SW480 (cell line): ENCODE measurements around the gene THAP11.
A peak's percentile ranks its signal among the peaks of the same experiment; 100 is the strongest.

Experiments
- DNase-seq: peaks from one replicate; pipeline ENCODE4 v3.0.0-alpha.2; 2016; ENCODE audit warnings: low spot score

Gene THAP11

GRCh38 chr16:67841816-67842508 is at the start of gene THAP11:
TSS of gene THAP11 (plus strand) at chr16:67842320. CDS start at chr16:67842555, 235 bp downstream.
- DNase-seq, result peak; percentile 92

GRCh38 chr16:67796099-67796718 is 45.9 kb upstream of the THAP11 start:
- no peak for DNase-seq

DNA sequence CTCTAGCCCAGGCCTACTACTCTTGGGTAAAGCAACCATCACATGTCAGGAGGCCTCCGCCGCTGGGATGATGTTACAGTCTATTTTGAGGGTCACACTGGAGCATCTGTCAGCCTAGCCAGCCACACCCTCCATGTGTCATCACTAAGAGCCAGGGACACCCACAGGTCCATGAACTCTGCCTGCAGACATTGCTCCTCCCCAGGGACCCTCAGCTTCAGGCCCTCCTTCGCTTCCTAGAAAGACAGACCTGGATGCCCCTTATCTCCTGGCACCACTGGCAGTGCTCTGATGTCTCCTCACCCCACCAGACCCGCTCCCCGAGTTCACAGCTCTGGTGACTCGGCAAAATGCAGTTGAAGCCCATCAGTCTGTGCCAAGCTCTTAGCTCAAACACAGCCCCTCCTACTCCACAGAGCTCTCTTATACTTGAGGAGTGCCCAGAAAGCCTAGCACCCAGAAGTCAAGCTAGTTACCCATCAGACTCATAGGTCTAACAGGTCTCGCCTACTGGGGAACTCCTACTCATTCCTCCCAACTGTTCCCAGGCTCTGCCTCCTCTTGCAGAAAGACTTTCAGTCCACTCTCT is 41.7 kb upstream of the THAP11 start:
- no peak for DNase-seq

- no peak for DNase-seq
These were observed 40.9 kb upstream of the THAP11 start for GRCh38 chr16:67801241-67801640.

- DNase-seq, result no peak
These were observed 40.2 kb upstream of the THAP11 start for GRCh38 chr16:67801883-67802282.

- DNase-seq, result no peak
These were observed 38.2 kb upstream of the THAP11 start for GRCh38 chr16:67803894-67804293.

DNA sequence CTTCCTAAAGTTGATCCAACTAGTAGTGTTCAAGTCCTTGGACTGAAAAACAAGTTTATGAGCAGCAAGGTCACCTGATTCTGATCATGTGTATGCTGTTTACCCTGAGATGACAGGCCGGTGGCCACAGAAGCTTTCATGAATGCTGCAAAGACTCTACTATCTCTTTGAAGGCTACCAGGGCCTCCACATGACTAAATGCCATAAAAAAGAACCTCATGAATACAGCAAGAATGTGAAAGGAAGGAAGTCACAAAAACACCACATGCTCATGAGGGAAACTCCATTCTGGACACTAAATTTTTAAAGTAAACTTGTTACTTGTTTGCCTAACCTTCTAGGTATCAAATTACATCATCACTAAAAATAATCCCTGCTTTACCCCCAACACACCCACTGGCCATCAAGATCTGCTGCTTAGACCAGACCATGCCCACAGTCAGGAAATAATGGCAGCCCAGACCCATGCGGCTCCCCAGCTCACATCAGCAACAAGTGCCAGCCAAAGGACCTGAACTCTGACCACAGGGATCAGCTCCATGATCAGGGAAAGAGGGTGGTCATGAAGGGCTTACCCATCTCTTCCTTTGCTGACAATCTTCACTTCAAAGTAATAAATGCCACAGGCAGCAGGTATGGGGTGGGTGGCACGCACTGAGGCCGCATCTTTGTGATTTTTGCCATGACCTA is 37.1 kb upstream of the THAP11 start:
- DNase-seq, result peak; percentile 9

GRCh38 chr16:67805718-67806427 is 36.2 kb upstream of the THAP11 start:
- no peak for DNase-seq

- DNase-seq, result peak; percentile 99
These were observed 35.5 kb upstream of the THAP11 start, which contains the start of the genes RANBP10 and TSNAXIP1 for GRCh38 chr16:67806428-67807147. TSS of gene RANBP10 (minus strand) at chr16:67806560. CDS start at chr16:67806536, 24 bp downstream. TSS of gene TSNAXIP1 (plus strand) at chr16:67806889. CDS start at chr16:67807150, 261 bp downstream.

DNA sequence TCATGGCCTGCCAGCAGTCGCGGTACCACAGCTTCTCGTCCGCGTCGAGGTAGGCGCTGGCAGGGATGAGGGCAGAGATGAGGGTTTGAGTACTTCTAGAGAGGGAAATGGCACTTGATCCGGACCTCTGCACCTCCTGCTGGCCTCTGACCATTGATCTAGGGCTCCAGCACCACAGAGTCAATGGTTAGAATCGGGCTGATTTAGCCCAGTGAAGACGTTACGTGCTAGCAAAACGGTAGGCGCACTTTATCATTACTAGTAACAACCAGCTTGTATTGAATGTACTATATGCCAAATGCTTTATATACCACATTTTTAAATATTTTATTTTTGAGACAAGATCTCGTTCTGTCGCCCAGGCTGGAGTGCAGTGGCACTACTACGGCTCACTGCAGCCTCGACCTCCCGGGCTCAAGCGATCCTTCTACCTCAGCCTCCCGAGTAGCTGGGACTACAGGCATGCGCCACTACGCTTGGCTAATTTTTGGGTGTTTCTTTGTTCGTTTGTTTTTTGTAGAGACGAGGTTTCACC is 34.9 kb upstream of the THAP11 start:
- DNase-seq, result no peak

GRCh38 chr16:67811899-67812298 is 30.2 kb upstream of the THAP11 start:
- no peak for DNase-seq

- no peak for DNase-seq
These were observed 27.6 kb upstream of the THAP11 start for GRCh38 chr16:67814567-67814966.

DNA sequence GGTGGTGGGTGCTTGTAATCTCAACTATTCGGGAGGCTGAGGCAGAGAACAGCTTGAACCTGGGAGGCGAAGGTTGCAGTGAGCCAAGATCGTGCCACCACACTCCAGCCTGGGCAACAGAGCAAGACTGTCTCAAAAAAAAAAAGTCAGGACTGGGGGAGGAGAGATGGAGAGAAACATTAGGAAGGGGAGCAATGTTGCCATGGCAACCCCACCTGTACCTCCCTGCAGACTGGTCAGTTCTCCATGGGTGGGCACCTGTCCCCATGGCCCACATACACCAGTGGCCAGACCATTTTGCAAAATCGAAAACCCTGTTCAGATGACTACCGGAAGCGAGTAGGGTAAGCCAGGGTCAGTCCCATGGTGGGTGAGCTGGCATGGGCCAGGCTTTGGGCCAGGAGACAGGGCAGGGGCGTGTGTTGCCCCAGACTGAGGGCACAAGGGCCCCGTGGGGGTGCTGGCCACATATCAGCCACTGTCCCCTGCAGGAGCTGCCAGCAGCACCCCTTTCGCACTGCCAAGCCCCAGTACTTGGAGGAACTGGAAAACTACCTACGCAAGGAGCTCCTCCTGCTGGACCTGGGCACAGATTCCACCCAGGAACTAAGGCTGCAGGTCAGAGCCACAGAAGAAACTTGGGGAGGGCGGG is 21.4 kb upstream of the THAP11 start:
- DNase-seq, result no peak

DNA sequence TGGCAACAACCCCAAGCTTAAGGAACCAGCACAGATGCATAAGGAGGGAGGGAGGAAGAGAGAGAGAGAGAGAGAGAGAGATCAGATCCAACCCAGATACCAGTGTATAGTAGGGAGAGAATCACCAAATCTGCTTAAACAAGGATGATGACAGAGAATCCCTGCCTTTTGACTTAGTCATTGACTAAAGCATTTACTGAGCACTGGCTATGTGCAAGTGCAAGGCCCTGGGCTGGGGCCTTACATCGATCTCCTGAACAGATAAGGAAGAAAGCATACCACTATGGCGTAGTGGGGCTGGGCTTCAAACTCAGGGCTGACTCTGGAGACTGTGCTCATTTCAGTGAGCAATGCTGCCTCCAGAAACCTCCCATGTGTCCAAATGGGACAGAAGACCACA is 19.6 kb upstream of the THAP11 start:
- DNase-seq, result no peak

- DNase-seq, result no peak
These were observed 17.0 kb upstream of the THAP11 start for GRCh38 chr16:67825119-67825518.

DNA sequence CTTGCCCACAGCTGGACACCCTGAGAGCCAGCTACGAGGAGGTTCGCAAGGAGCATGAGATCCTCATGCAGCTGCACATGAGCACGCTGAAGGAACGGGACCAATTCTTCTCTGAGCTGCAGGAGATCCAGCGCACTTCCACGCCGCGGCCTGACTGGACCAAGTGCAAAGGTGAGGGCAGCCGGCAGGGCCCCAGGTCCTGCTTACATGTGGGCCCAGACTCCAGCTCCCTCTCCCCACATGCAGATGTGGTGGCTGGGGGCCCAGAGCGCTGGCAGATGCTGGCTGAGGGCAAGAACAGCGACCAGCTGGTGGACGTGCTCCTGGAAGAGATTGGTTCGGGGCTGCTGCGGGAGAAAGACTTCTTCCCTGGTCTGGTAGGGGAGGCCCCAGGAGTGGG is 16.2 kb upstream of the THAP11 start:
- DNase-seq, result no peak

- DNase-seq, result no peak
These were observed 13.5 kb upstream of the THAP11 start for GRCh38 chr16:67828651-67829050.

- peak; percentile 18 for DNase-seq
These were observed 9.1 kb upstream of the THAP11 start for GRCh38 chr16:67833030-67833414.

DNA sequence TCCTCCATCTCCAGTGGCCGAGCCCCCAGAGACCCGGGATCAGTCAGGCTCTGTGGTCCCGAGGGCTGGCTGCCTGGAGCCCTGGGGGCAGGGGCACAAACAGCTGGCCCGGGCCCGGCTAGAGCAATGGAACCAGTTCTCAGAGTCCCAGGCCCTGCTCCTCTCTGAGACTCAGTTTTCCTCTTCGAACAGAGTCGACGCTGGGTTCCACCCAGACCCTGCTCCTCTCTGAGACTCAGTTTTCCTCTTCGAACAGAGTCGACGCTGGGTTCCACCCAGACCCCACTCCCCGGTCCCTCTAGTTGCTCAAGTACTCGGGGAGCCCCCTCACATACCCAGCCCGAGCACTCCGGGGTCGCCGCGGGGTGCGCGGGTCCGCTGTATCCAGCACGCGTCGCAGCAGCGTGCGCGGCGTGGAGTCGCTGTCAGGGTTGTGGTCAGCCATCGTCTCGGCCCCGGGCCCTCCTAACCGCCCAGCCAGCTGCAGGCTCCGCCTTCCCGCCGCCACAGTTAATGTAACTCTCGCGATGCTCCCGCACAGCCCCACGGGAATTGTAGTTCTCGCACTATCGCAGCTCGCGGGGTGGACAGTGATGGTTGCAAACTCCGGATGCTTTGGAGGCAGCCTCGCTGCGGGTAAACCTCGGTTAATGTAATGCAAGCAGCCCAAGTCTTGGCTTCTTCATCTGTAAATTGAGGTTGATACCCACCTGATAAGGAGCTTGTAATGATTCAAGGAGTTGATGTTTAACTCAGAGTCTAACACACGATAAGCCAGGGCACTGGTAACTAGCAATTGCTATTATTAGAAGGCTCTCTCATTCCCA is 8.5 kb upstream of the THAP11 start:
- peak; percentile 82 for DNase-seq

DNA sequence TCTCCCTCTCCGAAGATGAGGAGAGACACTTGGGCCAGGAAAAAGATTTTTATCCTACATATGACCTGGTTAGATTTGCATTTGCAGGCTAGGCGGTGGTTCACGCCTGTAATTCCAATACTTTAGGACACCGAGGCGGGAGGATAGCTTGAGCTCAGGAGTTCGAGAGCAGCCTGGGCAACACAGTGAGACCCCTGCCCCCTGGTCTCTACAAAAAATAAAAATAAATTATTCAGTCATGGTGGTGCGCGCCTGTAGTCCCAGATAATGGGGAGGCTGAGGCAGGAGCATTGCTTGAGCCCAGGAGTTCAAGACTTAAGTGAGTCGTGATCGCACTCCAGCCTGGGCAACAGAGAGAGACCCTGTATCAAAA is 7.9 kb upstream of the THAP11 start:
- DNase-seq, result no peak
